Tibial nerve (tissue), 4 donors: Measurements from ENCODE around the gene LCE3A.
"Not testable (repeated sequence)": the region's sequence is repeated elsewhere in the genome, so short reads cannot be mapped to it uniquely, and the experiment has no call there.

ENCODE experiments used
- EP300 ChIP-seq, 2 donors: sonication (generic); formaldehyde crosslinking; IDR thresholded peaks; one replicate each; pipeline ENCODE4 v1.6.1; 2017; ENCODE audit warnings: antibody characterized with exemption in 2 of 2, mild to moderate bottlenecking in 1 of 2
- POLR2A ChIP-seq, 2 donors: fragments of 450-650 bp; IDR thresholded peaks; one replicate each; pipeline ENCODE4 v1.6.1; 2017; ENCODE audit warnings: antibody characterized with exemption in 2 of 2, mild to moderate bottlenecking in 2 of 2, moderate library complexity in 2 of 2
- TF ChIP-seq, protein P1 (sequence below), 5 experiments: fragments of 200-600 bp in 3 of 5; fragments of 450-650 bp in 2 of 5; sonication (generic) in 3 of 5; IDR thresholded peaks; one replicate each; pipeline ENCODE4 v1.5.1; 2016 to 2019; ENCODE audit warnings: antibody characterized with exemption in 5 of 5, mild to moderate bottlenecking in 3 of 5, moderate library complexity in 2 of 5

DNA sequence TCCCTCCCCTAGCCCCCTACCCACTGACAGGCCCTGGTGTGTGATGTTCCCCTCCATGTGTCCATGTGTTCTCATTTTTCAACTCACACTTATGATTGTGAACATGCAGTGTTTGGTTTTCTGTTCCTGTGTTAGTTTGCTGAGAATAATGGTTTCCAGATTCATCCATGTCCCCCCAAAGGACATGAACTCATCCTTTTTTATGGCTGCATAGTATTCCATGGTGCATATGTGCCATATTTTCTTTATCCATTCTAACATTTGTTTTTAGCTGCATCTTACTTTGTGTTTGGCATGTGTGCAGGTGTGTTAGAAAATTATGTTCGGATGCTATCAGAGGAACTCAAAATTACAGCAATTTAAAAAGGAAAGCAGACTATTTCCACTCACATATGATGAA, 43.3 kb upstream of the LCE3A start:
- TF ChIP-seq POLR2A, EP300 (IDR thresholded peaks at IDR 0.05): not testable (repeated sequence)
- TF ChIP-seq, protein P1, sequence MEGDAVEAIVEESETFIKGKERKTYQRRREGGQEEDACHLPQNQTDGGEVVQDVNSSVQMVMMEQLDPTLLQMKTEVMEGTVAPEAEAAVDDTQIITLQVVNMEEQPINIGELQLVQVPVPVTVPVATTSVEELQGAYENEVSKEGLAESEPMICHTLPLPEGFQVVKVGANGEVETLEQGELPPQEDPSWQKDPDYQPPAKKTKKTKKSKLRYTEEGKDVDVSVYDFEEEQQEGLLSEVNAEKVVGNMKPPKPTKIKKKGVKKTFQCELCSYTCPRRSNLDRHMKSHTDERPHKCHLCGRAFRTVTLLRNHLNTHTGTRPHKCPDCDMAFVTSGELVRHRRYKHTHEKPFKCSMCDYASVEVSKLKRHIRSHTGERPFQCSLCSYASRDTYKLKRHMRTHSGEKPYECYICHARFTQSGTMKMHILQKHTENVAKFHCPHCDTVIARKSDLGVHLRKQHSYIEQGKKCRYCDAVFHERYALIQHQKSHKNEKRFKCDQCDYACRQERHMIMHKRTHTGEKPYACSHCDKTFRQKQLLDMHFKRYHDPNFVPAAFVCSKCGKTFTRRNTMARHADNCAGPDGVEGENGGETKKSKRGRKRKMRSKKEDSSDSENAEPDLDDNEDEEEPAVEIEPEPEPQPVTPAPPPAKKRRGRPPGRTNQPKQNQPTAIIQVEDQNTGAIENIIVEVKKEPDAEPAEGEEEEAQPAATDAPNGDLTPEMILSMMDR (IDR thresholded peaks at IDR 0.05): not testable (repeated sequence)
